HG03439 (cell line): ENCODE data around the gene AURKAIP1.

Experiments used
- ATAC-seq: cut with Tn5 transposase; IDR thresholded peaks from one replicate; pipeline ENCODE4 v1.9.1; 2021; ENCODE audit warnings: mild to moderate bottlenecking, moderate library complexity; ENCODE audit not compliant: unreplicated experiment

Gene AURKAIP1

GRCh38 chr1:1348420-1349255 is 26.4 kb downstream of the AURKAIP1 start:
- ATAC-seq, result peak; percentile 24

- no peak for ATAC-seq
These were observed 27.2 kb downstream of the AURKAIP1 start for GRCh38 chr1:1347663-1348419.

- ATAC-seq, result no peak
These were observed 27.9 kb downstream of the AURKAIP1 start for GRCh38 chr1:1347026-1347595.

- ATAC-seq, result no peak
These were observed 28.5 kb downstream of the AURKAIP1 start for GRCh38 chr1:1346501-1346890.

- ATAC-seq, result no peak
These were observed 29.0 kb downstream of the AURKAIP1 start for GRCh38 chr1:1345860-1346500.

- no peak for ATAC-seq
These were observed 29.6 kb downstream of the AURKAIP1 start for GRCh38 chr1:1345384-1345783.

GRCh38 chr1:1344655-1345361 is 30.2 kb downstream of the AURKAIP1 start:
- no peak for ATAC-seq

- no peak for ATAC-seq
These were observed 31.1 kb downstream of the AURKAIP1 start for GRCh38 chr1:1343811-1344421.

GRCh38 chr1:1342584-1343115 is 32.4 kb downstream of the AURKAIP1 start:
- no peak for ATAC-seq

GRCh38 chr1:1342061-1342562 is 32.9 kb downstream of the AURKAIP1 start:
- no peak for ATAC-seq

GRCh38 chr1:1341549-1342021 is 33.4 kb downstream of the AURKAIP1 start:
- no peak for ATAC-seq

- ATAC-seq, result no peak
These were observed 34.0 kb downstream of the AURKAIP1 start for GRCh38 chr1:1340791-1341548.

GRCh38 chr1:1340185-1340584 is 34.8 kb downstream of the AURKAIP1 start:
- ATAC-seq, result no peak

GRCh38 chr1:1338278-1338677 is 36.7 kb downstream of the AURKAIP1 start:
- ATAC-seq, result no peak

- ATAC-seq, result no peak
These were observed 37.2 kb downstream of the AURKAIP1 start for GRCh38 chr1:1337793-1338147.

GRCh38 chr1:1336931-1337792 is 37.8 kb downstream of the AURKAIP1 start:
- ATAC-seq, result no peak

- ATAC-seq, result no peak
These were observed 38.6 kb downstream of the AURKAIP1 start for GRCh38 chr1:1336446-1336845.

GRCh38 chr1:1335792-1336248 is 39.2 kb downstream of the AURKAIP1 start:
- ATAC-seq, result no peak
